ENCODE data around the gene PPP1R2C. TPM values are rescaled to one million over a fixed set of nuclear protein-coding genes. Genes with fewer than 3 reads are reported as not detected.

PPP1R2C gene
- total and polyA plus RNA-seq, 2 of the 8 experiments (the other 6 are each of a cell fraction or from before 2014, with no cell fraction given) = not detected

- peak; percentile 24 for FAIRE-seq
- Histone ChIP-seq H2AK5ac (ENCODE audit: low read depth, low read length) (no peak overlapping the region), H4K91ac (replicated peaks; ENCODE audit: insufficient read length, low read length) (no peak overlapping the region), H3K23ac (ENCODE audit: insufficient read length) (no peak overlapping the region), H3K27me3 (replicated peaks in 1 of 4; ENCODE audit: control insufficient read depth in 3 of 4, extremely low read depth in 1 of 4, insufficient read depth in 3 of 4, low read length in 3 of 4) (no peaks in the 10 kb centered on the region), H3K56ac (replicated peaks; ENCODE audit: insufficient read length, low read depth, low read length) (no peak overlapping the region), H3K79me1 (ENCODE audit: low read depth, low read length) (no peaks in the 10 kb centered on the region), H3K27ac (ENCODE audit: low read depth, low read length) (no peak overlapping the region), H3K36me3 (ENCODE audit: control insufficient read depth in 2 of 4, insufficient read depth in 4 of 4, low read length in 3 of 4) (no peaks in the 10 kb centered on the region), H4K20me1 (replicated peaks in 1 of 2; ENCODE audit: control insufficient read depth in 1 of 2, insufficient read depth in 2 of 2, low read length in 2 of 2) (no peaks in the 10 kb centered on the region), H2BK120ac (replicated peaks; ENCODE audit: low read depth, low read length) (no peak overlapping the region), H3K14ac (ENCODE audit: insufficient read length) (no peak overlapping the region), H3K9me3 (ENCODE audit: insufficient read depth in 2 of 2, low read depth in 1 of 2, low read length in 1 of 2) (no peaks in the 10 kb centered on the region), H2BK12ac (ENCODE audit: low read depth, low read length) (no peak overlapping the region), H3K23me2 (ENCODE audit: low read depth, low read length) (no peaks in the 10 kb centered on the region), H2BK15ac (ENCODE audit: low read length) (no peak overlapping the region), H3K4me3 (ENCODE audit: extremely low read depth in 1 of 4, insufficient read depth in 2 of 4, low read depth in 3 of 4, low read length in 4 of 4) (no peak overlapping the region), H2BK20ac (ENCODE audit: low read length) (no peak overlapping the region), H2BK5ac (ENCODE audit: low read depth, low read length) (no peak overlapping the region), H2AFZ (ENCODE audit: low read length) (no peak overlapping the region), H3K4me2 (ENCODE audit: insufficient read depth in 1 of 2, low read depth in 2 of 2, low read length in 2 of 2) (no peak overlapping the region), H3K4me1 (replicated peaks in 1 of 4; ENCODE audit: control insufficient read depth in 3 of 4, insufficient read depth in 4 of 4, low read length in 3 of 4) (peaks cover 0 to 3% (median 0%) of the 10 kb centered on the region in 4 experiments; a peak in 2 of 7 replicates), H3K18ac (ENCODE audit: extremely low read depth, low read length) (no peak overlapping the region), H3K79me2 (ENCODE audit: control insufficient read depth in 1 of 2, insufficient read depth in 2 of 2, low read length in 2 of 2) (no peaks in the 10 kb centered on the region), H4K8ac (ENCODE audit: extremely low read depth, insufficient read depth, low read length) (no peak overlapping the region), H3K4ac (replicated peaks; ENCODE audit: insufficient read length, low read depth, low read length) (no peak overlapping the region), H3K9ac (replicated peaks in 1 of 4; ENCODE audit: extremely low read depth in 1 of 4, low read depth in 3 of 4, low read length in 3 of 4) (no peak overlapping the region), H4K5ac (ENCODE audit: insufficient read length, low read depth, low read length) (no peak overlapping the region)
- WGBS, 2 experiments (ENCODE audit: extremely low coverage in 1 of 2, insufficient coverage in 1 of 2, insufficient read length in 1 of 2, insufficient replicate concordance in 2 of 2, low coverage in 1 of 2, low lambda C conversion rate in 2 of 2, missing lambda C conversion rate in 1 of 2) = 85% methylated on average over 4 of the region's 4 CpGs; no CpG with 5 or more reads in 1 of the 2 experiments
- ChIA-PET CTCF (ENCODE audit: partially characterized antibody) (no interaction called here), POLR2A (ENCODE audit: partially characterized antibody) (no interaction called here)
- no peak for DNase-seq (ENCODE audit: low read depth in 1 of 2, low spot score in 2 of 2)
- TF ChIP-seq TAF7 (optimal IDR thresholded peaks at IDR 0.05; ENCODE audit: borderline replicate concordance, low read depth, low read length) (no peak), CTBP2 (IDR thresholded peaks at IDR 0.05; ENCODE audit: borderline replicate concordance, insufficient read depth, insufficient read length, low read length) (no peak)
These were observed 25.2 kb downstream of the PPP1R2C start for GRCh38 chrX:42752730-42753129.
